ENCODE data around the gene INPPL1.
"Not testable (repeated sequence)": the region's sequence is repeated elsewhere in the genome, so short reads cannot be mapped to it uniquely, and the experiment has no call there.

The INPPL1 gene

DNA sequence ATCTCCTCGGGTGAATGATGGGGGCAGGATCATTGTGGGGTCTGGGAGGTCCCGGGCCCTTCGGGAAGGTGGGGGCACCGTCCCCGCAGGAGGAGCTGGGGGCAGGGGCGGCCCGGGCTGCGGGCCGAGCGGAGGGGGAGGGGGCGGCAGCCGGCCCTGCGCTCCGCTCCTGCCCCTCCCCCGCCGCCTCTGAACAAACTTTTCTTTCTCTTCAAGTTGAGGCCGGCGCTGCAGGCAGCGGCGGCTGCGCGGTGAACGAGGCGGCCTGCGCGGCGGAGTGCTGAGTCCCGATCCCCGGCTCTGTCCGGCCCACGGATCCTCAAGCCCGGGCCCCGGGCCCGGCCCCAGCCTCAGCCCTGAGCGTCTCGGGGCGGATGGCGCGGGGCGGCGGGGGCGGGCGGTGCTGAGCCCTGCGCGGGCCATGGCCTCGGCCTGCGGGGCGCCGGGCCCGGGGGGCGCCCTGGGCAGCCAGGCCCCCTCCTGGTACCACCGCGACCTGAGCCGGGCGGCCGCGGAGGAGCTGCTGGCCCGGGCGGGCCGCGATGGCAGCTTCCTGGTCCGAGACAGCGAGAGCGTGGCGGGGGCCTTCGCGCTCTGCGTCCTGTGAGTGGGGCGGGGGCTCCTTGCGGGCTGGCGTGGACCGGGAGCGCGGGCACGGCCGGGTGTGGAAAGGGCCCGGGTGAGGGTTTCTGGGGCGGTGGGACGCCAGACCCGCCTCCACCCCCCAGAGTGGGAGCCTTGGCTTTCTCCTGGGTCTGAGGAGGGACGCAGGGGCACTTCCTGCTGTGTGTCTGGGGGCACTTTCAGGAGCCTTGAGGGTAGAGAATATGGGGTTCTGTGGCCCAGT, at the start of gene INPPL1:
TSS of gene INPPL1 (plus strand) at position 204 of the 847 bp plus-strand sequence. CDS start at position 422, 218 bp downstream.
- peak; percentile 51 for DNase-seq

DNA sequence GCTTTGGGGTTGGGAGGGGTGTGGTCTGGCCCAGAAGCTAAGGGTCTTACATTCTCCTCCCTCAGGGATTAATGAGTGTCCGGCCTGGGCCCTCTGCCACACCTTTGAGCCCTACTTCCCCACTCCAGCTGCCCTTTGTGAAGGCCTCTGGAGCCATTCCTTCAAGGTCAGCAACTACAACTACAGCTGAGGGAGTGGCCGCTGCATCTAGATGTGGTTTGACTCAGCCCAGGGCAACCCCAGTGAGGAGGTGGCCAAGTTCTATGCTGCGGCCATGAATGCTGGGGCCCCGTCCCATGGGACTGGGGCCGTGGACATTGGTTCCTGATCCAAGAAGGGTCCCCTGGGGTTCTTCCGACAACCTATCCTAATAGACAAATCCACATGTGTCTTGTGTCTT, 46.9 kb upstream of the INPPL1 start:
- no peak for DNase-seq

- DNase-seq: no peak
These were observed 45.3 kb upstream of the INPPL1 start for GRCh38 chr11:72179049-72179803.

DNA sequence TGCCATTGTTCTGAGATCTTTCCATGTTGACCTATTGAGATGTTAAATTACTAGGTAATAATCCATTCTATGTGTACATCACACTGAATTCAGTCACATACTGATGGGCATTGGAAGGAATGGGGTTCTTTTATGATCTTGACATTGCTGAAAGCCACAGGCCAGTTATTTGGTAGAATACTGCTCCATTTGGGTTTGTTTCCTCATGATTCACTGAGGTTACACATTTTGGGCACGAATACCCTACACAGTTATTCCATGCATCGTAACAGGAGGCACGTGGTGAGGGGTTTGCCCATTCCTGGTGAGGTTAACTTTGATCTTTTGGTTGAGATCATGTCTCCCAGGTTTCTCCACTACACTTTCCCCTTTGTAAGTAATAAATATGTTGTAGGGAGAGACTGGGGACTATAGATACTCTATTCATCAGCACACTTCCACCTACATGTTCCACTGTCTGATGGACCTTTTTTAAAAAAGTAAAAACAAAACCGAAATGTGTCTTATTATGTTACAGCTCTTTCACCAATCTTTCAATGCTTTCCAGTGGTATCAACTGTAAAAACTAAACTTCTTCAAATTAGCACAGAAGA, 44.7 kb upstream of the INPPL1 start:
- peak; percentile 4 for DNase-seq

DNA sequence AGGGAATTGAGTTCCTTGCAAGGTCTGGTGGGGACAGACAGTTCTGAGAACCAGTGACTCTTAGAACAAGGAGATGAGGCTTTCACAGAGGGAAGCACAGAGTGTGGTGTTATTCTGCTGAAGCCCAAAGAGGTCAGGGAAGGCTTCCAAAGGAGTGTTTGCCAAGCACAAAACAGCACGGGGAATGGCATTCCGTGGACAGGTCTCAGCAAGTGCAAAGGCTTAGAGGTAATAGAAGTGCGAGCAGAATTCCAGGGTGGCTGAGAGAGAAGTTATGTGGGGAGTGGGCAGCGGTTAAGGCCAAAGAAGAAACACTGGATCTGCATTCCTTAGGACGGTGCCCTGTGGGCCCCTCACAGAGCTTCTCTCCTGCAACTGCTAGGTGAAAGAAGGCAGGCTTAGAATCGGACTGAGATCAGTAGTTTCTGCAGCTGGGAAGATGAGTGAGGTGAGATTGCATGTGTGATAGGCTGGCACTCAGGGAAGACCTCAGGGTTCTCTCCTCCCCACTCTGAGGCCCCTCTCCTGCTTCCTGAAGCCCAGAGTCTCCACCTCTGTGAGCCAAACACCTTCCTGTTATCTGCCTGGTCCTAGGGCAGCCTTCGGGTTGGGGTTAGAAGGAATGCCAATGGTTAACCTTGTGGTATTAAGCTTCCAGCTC, 43.5 kb upstream of the INPPL1 start:
- DNase-seq: not testable (repeated sequence)

- DNase-seq: peak; percentile 11
These were observed 43.0 kb upstream of the INPPL1 start for GRCh38 chr11:72181553-72181958.

- no peak for DNase-seq
These were observed 36.3 kb upstream of the INPPL1 start for GRCh38 chr11:72188267-72188666.

DNA sequence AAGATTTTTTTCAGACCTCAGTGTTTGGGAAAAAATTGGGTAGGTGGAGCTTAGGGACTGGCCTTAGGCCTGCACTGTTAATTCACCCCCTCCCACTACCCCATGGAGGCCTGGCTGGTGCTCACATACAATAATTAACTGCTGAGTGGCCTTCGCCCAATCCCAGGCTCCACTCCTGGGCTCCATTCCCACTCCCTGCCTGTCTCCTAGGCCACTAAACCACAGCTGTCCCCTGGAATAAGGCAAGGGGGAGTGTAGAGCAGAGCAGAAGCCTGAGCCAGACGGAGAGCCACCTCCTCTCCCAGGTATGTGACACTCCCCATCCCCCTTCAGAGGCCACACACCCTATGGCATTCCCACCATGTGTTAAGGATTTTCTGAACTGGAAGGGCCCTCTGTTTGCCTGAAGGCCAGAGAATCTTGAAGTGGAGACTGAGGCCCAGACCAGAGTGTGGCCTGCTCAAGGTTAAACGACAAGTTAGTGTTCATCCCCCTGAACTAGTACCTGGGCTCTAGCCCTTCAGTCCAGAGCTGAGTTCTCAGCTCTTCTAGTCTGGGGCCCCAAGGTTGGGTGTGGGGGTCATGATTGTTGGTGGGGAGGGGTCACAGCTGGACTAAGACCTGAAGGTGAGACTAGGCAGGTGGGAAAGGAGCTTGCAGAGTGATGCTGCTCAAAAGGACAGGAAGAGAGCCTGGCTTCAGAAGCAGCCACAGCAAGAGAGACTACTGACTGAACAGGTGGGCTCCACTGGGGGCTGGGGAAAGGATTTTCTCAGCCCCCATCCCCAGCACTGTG, 34.9 kb upstream of the INPPL1 start:
- DNase-seq: no peak

GRCh38 chr11:72190631-72191071, 33.9 kb upstream of the INPPL1 start:
- no peak for DNase-seq

GRCh38 chr11:72191961-72192381, 32.6 kb upstream of the INPPL1 start, which contains the start of gene FOLR1:
Gene FOLR1, plus strand, starts transcription at chr11:72192140. Its CDS starts 34 bp downstream, at chr11:72192174.
- DNase-seq: no peak

GRCh38 chr11:72195518-72196270, 28.9 kb upstream of the INPPL1 start:
- no peak for DNase-seq

GRCh38 chr11:72201445-72201844, 23.1 kb upstream of the INPPL1 start:
- DNase-seq: not testable (repeated sequence)

DNA sequence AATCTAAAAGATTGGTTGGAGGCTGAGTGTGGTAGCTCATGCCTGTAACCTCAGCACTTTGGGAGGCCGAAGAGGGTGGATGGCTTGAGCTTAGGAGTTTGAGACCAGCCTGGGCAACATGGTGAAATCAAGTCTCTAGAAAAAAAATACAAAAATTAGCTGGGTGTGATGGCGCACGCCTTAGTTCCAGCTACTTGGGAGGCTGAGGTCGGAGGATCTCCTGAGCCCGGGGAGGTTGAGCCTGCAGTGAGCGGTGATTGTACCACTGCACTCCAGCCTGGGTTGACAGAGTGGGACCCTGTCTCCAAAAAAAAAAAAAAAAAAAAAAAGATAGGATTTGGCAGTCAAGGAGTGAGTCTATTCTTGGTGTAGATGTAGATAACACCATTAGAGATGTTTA, 22.0 kb upstream of the INPPL1 start:
- no peak for DNase-seq

DNA sequence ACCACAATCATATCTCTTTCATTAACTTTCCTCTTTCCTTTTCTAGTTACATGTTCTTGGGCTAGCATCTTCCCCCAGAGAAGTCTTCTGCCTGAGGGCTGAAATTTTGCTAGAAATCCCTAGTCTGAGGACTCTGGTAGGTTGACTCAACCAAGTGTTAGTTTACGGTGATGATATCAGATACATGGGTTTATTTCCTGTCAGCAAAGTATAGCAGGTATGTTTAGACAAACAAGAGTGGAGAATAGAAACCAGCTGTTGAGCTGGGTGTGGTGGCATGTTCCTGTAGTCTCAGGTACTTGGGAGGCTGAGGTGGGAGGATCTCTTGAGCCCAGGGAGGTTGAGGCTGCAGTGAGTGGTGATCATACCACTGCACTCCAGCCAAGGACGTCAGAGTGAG, 21.4 kb upstream of the INPPL1 start:
- DNase-seq: no peak

DNA sequence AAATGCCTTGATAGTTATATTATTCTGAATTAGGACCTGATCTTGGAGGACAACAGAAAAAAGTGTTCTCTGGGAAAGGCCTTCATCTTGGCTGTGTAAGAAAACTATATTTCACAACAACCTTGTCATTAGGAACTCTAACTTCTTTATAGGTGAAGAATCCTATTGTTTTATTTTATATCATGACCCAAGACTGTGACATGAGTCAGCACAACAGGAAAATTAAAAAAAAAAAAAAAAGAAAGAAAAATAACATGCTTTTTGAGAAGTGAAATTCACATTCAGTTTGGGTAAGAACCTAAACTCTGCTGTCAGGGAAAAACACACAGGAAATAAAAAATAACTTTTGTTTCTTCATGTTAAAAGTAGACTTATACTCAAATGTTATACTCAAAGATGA, 19.7 kb upstream of the INPPL1 start:
- DNase-seq: no peak

DNA sequence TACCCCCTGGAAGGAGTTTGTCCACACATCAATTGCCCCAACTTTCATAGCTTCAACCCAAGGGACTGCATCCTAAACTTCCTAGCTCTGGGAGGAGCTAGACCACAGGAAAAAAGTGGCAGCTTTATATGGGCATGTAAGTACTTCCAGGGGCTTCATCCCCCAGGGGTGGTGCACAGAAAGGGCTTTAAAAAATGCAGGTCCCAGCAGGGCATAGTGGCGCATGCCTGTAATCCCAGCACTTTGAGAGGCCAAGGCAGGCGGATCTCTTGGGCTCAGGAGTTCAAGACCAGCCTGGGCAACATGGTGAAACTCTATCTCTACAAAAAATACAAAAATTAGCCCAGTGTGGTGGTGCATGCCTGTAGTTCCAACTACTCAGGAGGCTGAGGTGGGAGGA, 17.8 kb upstream of the INPPL1 start:
- not testable (repeated sequence) for DNase-seq

GRCh38 chr11:72208281-72208680, 16.3 kb upstream of the INPPL1 start:
- no peak for DNase-seq

DNA sequence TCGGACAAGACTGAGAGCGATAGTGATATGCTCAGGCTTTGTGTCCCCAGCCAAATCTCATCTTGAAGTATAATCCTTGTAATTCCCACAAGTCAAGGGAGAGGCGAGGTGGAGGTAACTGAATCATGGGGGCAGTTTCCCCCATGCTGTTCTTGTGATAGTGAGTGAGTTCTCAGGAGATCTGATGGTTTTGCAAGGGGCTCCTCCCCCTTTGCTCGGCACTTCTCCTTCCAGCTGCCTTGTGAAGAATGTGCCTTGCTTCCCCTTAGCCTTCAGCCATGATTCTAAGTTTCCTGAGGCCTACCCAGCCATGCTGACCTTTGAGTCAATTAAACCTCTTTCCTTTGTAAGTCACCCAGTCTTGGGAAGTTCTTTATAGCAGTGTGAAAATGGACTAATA, 15.5 kb upstream of the INPPL1 start:
- no peak for DNase-seq

DNA sequence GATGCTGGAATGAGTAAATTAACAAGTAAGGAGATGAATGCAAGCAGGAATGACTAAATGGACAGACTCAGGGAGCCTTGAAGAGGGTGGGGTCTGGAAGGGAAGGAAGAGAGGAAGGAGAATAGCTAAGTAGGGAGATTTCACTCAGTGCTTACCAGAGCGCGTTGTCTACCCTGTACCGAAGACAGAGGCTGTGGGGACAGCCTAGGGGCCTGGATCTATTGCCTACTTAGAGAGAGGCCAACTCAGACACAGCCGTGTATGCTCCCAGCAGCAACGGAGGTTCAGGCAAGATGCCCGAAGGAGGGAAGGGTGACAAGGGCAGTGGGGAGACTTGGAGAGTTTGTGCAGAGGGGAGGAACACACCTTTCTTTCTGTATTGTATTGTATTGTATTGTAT, 7.9 kb upstream of the INPPL1 start, which contains the start of gene FOLR2:
TSS of gene FOLR2 (plus strand) at position 157 of the 400 bp plus-strand sequence. CDS start 1,791 bp downstream, outside the sequence.
- DNase-seq: no peak

- DNase-seq: no peak
These were observed 6.7 kb upstream of the INPPL1 start for GRCh38 chr11:72217841-72218240.

GRCh38 chr11:72218251-72218745, 6.3 kb upstream of the INPPL1 start:
- no peak for DNase-seq
